H1 (cell line): ENCODE data around the gene KCNH4. TPM values are rescaled to one million over a fixed set of nuclear protein-coding genes. Genes with fewer than 3 reads are reported as not detected.

ENCODE experiments used
- CTCF ChIA-PET: fragments of 300-600 bp; sonication (Branson Sonifier 250); formaldehyde crosslinking; loops from one replicate; lab custom pipeline; 2021; ENCODE audit not compliant: partially characterized antibody; lab: Charles Lee
- POLR2A ChIA-PET: fragments of 300-600 bp; sonication (Branson Sonifier 250); formaldehyde crosslinking; loops from one replicate; lab custom pipeline; 2021; ENCODE audit warnings: inconsistent platforms; ENCODE audit not compliant: partially characterized antibody; lab: Charles Lee
- DNase-seq, 2 experiments: peaks; one replicate each; pipeline versions ENCODE4 v3.0.0 to v3.0.0-alpha.2; 2010 to 2022; ENCODE audit warnings: low spot score in 2 of 2, low read depth in 1 of 2, mixed read lengths in 1 of 2
- FAIRE-seq: peaks from 2 replicates; lab custom pipeline; 2011; peaks lifted over from hg19 to GRCh38; lab: Jason Lieb, UNC
- H2AFZ ChIP-seq: 2 replicates; pipeline ENCODE4 v1.8.1; 2012; ENCODE audit warnings: low read length, inconsistent platforms
- H2AK5ac ChIP-seq: 2 replicates; pipeline ENCODE4 v1.6.1; 2013; ENCODE audit warnings: low read depth, low read length
- H2BK120ac ChIP-seq: replicated peaks from 2 replicates; pipeline ENCODE3; 2013; ENCODE audit warnings: low read depth, low read length, inconsistent platforms
- H2BK12ac ChIP-seq: 2 replicates; pipeline ENCODE4 v1.6.1; 2013; ENCODE audit warnings: low read depth, low read length
- H2BK15ac ChIP-seq: 2 replicates; pipeline ENCODE4 v1.6.1; 2013; ENCODE audit warnings: low read length
- H2BK20ac ChIP-seq: 2 replicates; pipeline ENCODE4 v1.6.1; 2013; ENCODE audit warnings: low read length
- H2BK5ac ChIP-seq: 2 replicates; pipeline ENCODE4 v1.6.1; 2013; ENCODE audit warnings: low read depth, low read length
- H3K14ac ChIP-seq: 2 replicates; pipeline ENCODE4 v1.6.1; 2013; ENCODE audit warnings: inconsistent platforms; ENCODE audit not compliant: insufficient read length
- H3K18ac ChIP-seq: 2 replicates; pipeline ENCODE4 v1.6.1; 2013; ENCODE audit warnings: low read length; ENCODE audit errors: extremely low read depth
- H3K23ac ChIP-seq: 2 replicates; pipeline ENCODE4 v1.6.1; 2013; ENCODE audit warnings: inconsistent platforms; ENCODE audit not compliant: insufficient read length
- H3K23me2 ChIP-seq: 2 replicates; pipeline ENCODE4 v1.6.1; 2013; ENCODE audit warnings: low read depth, low read length
- H3K27ac ChIP-seq: 2 replicates; pipeline ENCODE4 v1.6.1; 2011; ENCODE audit warnings: low read depth, low read length, inconsistent platforms
- H3K27me3 ChIP-seq, 4 experiments: replicated peaks in 1 of 4; 1 replicate in 1 of 4; 2 replicates in 3 of 4; pipeline versions ENCODE4 v1.6.1 to v1.8.1; 2011 to 2013; ENCODE audit warnings: low read length in 3 of 4, mild to moderate bottlenecking in 3 of 4, inconsistent platforms in 2 of 4, mixed read lengths in 2 of 4, moderate library complexity in 1 of 4; ENCODE audit not compliant: control insufficient read depth in 3 of 4, insufficient read depth in 3 of 4; ENCODE audit errors: extremely low read depth in 1 of 4
- H3K36me3 ChIP-seq, 4 experiments: 2 replicates each; pipeline versions ENCODE4 v1.6.1 to v1.8.1; 2011 to 2013; ENCODE audit warnings: mild to moderate bottlenecking in 4 of 4, low read length in 3 of 4, moderate library complexity in 2 of 4, control low read depth in 1 of 4, inconsistent platforms in 1 of 4; ENCODE audit not compliant: insufficient read depth in 4 of 4, control insufficient read depth in 2 of 4
- H3K4ac ChIP-seq: replicated peaks from 2 replicates; pipeline ENCODE3; 2013; ENCODE audit warnings: low read length, low read depth, mixed read lengths, inconsistent platforms; ENCODE audit not compliant: insufficient read length
- H3K4me1 ChIP-seq, 4 experiments: replicated peaks in 1 of 4; 1 replicate in 1 of 4; 2 replicates in 3 of 4; pipeline versions ENCODE4 v1.6.1 to v1.8.1; 2011 to 2013; ENCODE audit warnings: low read length in 3 of 4, inconsistent platforms in 2 of 4, mixed read lengths in 1 of 4; ENCODE audit not compliant: insufficient read depth in 4 of 4, control insufficient read depth in 3 of 4
- H3K4me2 ChIP-seq, 2 experiments: 2 replicates each; pipeline versions ENCODE4 v1.6.1 to v1.8.1; 2011 to 2013; ENCODE audit warnings: low read depth in 2 of 2, low read length in 2 of 2, control low read depth in 1 of 2, inconsistent platforms in 1 of 2, mild to moderate bottlenecking in 1 of 2; ENCODE audit not compliant: insufficient read depth in 1 of 2
- H3K4me3 ChIP-seq, 4 experiments: fragments of 200-600, 300-600 bp in 1 of 4; sonication (generic), shearing (Covaris generic), sonication (Bioruptor Twin) in 1 of 4; 2 replicates each; pipeline versions ENCODE4 v1.5.1 to v1.8.1; 2011 to 2016; ENCODE audit warnings: low read length in 4 of 4, low read depth in 3 of 4, control low read depth in 2 of 4, inconsistent platforms in 2 of 4, mild to moderate bottlenecking in 2 of 4, mixed read lengths in 1 of 4, moderate library complexity in 1 of 4; ENCODE audit not compliant: insufficient read depth in 2 of 4; ENCODE audit errors: extremely low read depth in 1 of 4
- H3K56ac ChIP-seq: replicated peaks from 2 replicates; pipeline ENCODE3; 2013; ENCODE audit warnings: low read depth, mild to moderate bottlenecking, mixed read lengths, low read length, inconsistent platforms; ENCODE audit not compliant: insufficient read length
- H3K79me1 ChIP-seq: 2 replicates; pipeline ENCODE4 v1.6.1; 2013; ENCODE audit warnings: low read depth, low read length, control low read depth
- H3K79me2 ChIP-seq, 2 experiments: 2 replicates each; pipeline versions ENCODE4 v1.6.1 to v1.8.1; 2012 to 2013; ENCODE audit warnings: low read length in 2 of 2, mild to moderate bottlenecking in 2 of 2, inconsistent platforms in 1 of 2; ENCODE audit not compliant: insufficient read depth in 2 of 2, control insufficient read depth in 1 of 2
- H3K9ac ChIP-seq, 4 experiments: replicated peaks in 1 of 4; 1 replicate in 1 of 4; 2 replicates in 3 of 4; pipeline versions ENCODE4 v1.6.1 to v1.8.1; 2011 to 2013; ENCODE audit warnings: low read depth in 3 of 4, low read length in 3 of 4, control low read depth in 2 of 4, mild to moderate bottlenecking in 2 of 4, moderate library complexity in 2 of 4, inconsistent platforms in 1 of 4; ENCODE audit errors: extremely low read depth in 1 of 4
- H3K9me3 ChIP-seq, 2 experiments: 2 replicates each; pipeline versions ENCODE4 v1.6.1 to v1.8.1; 2012 to 2013; ENCODE audit warnings: mild to moderate bottlenecking in 2 of 2, moderate library complexity in 2 of 2, control low read depth in 1 of 2, inconsistent platforms in 1 of 2, low read depth in 1 of 2, low read length in 1 of 2, mixed read lengths in 1 of 2; ENCODE audit not compliant: insufficient read depth in 2 of 2
- H4K20me1 ChIP-seq, 2 experiments: replicated peaks in 1 of 2; 2 replicates each; pipeline versions ENCODE3 to v1.8.1; 2011 to 2013; ENCODE audit warnings: inconsistent platforms in 2 of 2, low read length in 2 of 2, mild to moderate bottlenecking in 1 of 2; ENCODE audit not compliant: insufficient read depth in 2 of 2, control insufficient read depth in 1 of 2
- H4K5ac ChIP-seq: 2 replicates; pipeline ENCODE4 v1.6.1; 2013; ENCODE audit warnings: low read length, low read depth, mixed read lengths, inconsistent platforms; ENCODE audit not compliant: insufficient read length
- H4K8ac ChIP-seq: 2 replicates; pipeline ENCODE4 v1.8.0; 2013; ENCODE audit warnings: mild to moderate bottlenecking, moderate library complexity, low read length, inconsistent platforms; ENCODE audit not compliant: insufficient read depth; ENCODE audit errors: extremely low read depth
- H4K91ac ChIP-seq: replicated peaks from 2 replicates; pipeline ENCODE3; 2013; ENCODE audit warnings: low read length, mixed read lengths, inconsistent platforms; ENCODE audit not compliant: insufficient read length
- CBX8 ChIP-seq: fragments of 300-800, 300-1000 bp; sonication (generic); IDR thresholded peaks from 2 replicates; pipeline ENCODE4 v1.7.1; 2016; ENCODE audit warnings: low read depth, low read length, borderline replicate concordance
- FOSL1 ChIP-seq: IDR thresholded peaks from 2 replicates; pipeline ENCODE4 v1.6.1; 2011; ENCODE audit warnings: mild to moderate bottlenecking, low read depth, low read length, moderate library complexity; ENCODE audit not compliant: insufficient read depth
- JUND ChIP-seq: IDR thresholded peaks from 2 replicates; pipeline ENCODE4 v1.6.1; 2011; ENCODE audit warnings: mild to moderate bottlenecking, improper control_type of control experiment, low read length
- KDM4A ChIP-seq: IDR thresholded peaks from one replicate; pipeline ENCODE4 v1.7.1; 2012; ENCODE audit warnings: low read depth, mild to moderate bottlenecking, moderate library complexity, low read length, inconsistent platforms; ENCODE audit not compliant: severe bottlenecking
- NRF1 ChIP-seq: IDR thresholded peaks from 2 replicates; pipeline ENCODE4 v1.6.1; 2011; ENCODE audit warnings: mild to moderate bottlenecking, low read depth, low read length, improper control_type of control experiment
- RXRA ChIP-seq: IDR thresholded peaks from 2 replicates; pipeline ENCODE4 v1.6.1; 2011; ENCODE audit warnings: low read depth, mild to moderate bottlenecking, low read length, moderate library complexity; ENCODE audit not compliant: insufficient read depth
- SRF ChIP-seq: IDR thresholded peaks from 2 replicates; pipeline ENCODE4 v1.6.1; 2011; ENCODE audit warnings: mild to moderate bottlenecking, low read depth, low read length, moderate library complexity
- TEAD4 ChIP-seq: IDR thresholded peaks from 2 replicates; pipeline ENCODE4 v1.6.1; 2012; ENCODE audit warnings: low read depth, low read length, inconsistent platforms, mixed read lengths
- USF2 ChIP-seq: IDR thresholded peaks from 2 replicates; pipeline ENCODE4 v1.6.1; 2011; ENCODE audit warnings: low read length, improper control_type of control experiment
- WGBS, 2 experiments: shearing (Covaris generic) in 1 of 2; methylation state at CpG; one replicate each; pipeline versions ENCODE4 v1.1.6 to v1.1.7; 2013 to 2015; ENCODE audit warnings: low lambda C conversion rate in 2 of 2, mixed read lengths in 2 of 2, inconsistent platforms in 1 of 2, low coverage in 1 of 2, missing lambda C conversion rate in 1 of 2; ENCODE audit not compliant: insufficient replicate concordance in 2 of 2, insufficient coverage in 1 of 2, insufficient read length in 1 of 2; ENCODE audit errors: extremely low coverage in 1 of 2, missing lambda C conversion rate in 1 of 2; 5-methylcytosine and 5-hydroxymethylcytosine counted together
- polyA plus RNA-seq, 7 experiments: library from polyadenylated mRNA; depleted of rRNA in 3 of 7; stranded (reverse) in 5 of 7; unstranded in 2 of 7; fragments of >200 nt in 5 of 7; fragments of 200-250 nt in 2 of 7; gene quantifications; 1 replicate in 5 of 7; 2 replicates in 1 of 7; 4 replicates in 1 of 7; pipeline versions ENCODE4 v1.2.1 to v1.2.3, GENCODE V29; 2011 to 2013; ENCODE audit warnings: missing spikeins in 2 of 7, mixed read lengths in 2 of 7
- total RNA-seq: library from RNA; stranded (reverse); fragmentation: NEBNext Ultra II Directional; extraction: Animal tissue kit (Norgen Biotek cat#: 25700); gene quantifications from 2 replicates; pipeline ENCODE4 v1.2.1, GENCODE V29; 2021

Gene KCNH4
- total and polyA plus RNA-seq, 2 of the 8 experiments (the other 6 are each of a cell fraction or from before 2014, with no cell fraction given): 0.44 to 0.47 TPM

DNA sequence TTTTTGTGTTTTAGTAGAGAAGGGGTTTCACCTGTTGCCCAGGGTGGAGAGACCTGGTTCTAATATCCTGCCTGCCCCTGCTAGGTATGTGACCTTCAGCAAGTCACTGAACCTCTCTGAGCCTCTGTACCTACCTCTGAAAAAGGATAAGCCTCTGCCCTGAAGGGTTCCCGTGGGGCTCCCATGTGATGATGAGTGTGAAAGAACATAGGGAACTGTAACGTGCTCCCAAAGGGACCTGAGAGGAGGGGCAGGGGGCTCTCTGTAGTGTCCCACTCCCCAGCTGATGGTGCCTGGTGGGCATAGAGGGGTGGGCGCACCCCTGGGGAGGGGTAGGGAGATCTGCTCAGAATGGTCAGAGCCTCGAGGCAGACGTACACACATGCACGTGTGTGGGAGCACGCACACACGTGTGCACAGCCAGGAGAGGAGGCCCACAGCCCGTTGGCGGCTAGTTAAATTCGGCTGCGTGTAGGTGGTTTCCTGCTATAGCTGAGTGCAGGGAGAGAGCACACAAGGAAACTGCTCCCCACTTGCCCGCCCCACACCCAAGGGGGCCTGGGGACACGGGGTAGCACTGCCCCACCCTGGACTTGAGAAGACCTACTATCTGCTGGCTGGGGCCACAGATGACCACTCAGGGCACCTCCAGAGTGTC, 6.7 kb downstream of the KCNH4 start:
- no peak overlapping the region for H2AFZ ChIP-seq
- 0 out of 7 replicates have a peak, but pooled peaks cover 0 to 2% (median 0%) of the 10 kb centered on the region in 4 experiments for H3K27me3 ChIP-seq
- TF ChIP-seq CBX8 (no peak), SRF (no peak), KDM4A (no peak), JUND (no peak), USF2 (no peak), TEAD4 (no peak), NRF1 (no peak), RXRA (no peak), FOSL1 (no peak)

More for the DNA sequence above, 6.7 kb downstream of the KCNH4 start:
- no peaks in the 10 kb centered on the region for H3K79me2 ChIP-seq
- no peaks in the 10 kb centered on the region for H3K79me1 ChIP-seq
- no peak overlapping the region for H2BK120ac ChIP-seq
- no peak overlapping the region for H3K18ac ChIP-seq
- H2BK5ac ChIP-seq: no peak overlapping the region
- H2BK20ac ChIP-seq: no peak overlapping the region
- CTCF ChIA-PET: interaction anchor here (1.1 to 3.5 kb wide), 4 partner anchors 9 to 16 kb away, joined by 3 to 13 read pairs (median 4); partner anchors contain the start of gene HCRT
- H3K9ac ChIP-seq: no peak overlapping the region
- peaks cover 0 to 1% of the 10 kb centered on the region in 2 experiments for H4K20me1 ChIP-seq
- no peak overlapping the region for H3K56ac ChIP-seq
- H3K23me2 ChIP-seq: no peaks in the 10 kb centered on the region
- 96% methylated on average over 12 of the region's 14 CpGs; no CpG with 5 or more reads in 1 of the 2 experiments for WGBS, 2 experiments
- POLR2A ChIA-PET: no interaction called here
- H3K4ac ChIP-seq: no peak overlapping the region
- H4K8ac ChIP-seq: no peak overlapping the region
- no peak overlapping the region for H3K4me3 ChIP-seq
- no peak overlapping the region for H3K23ac ChIP-seq
- no peak overlapping the region for H2AK5ac ChIP-seq
- H2BK12ac ChIP-seq: no peak overlapping the region
- no peak for FAIRE-seq
- no peak overlapping the region for H2BK15ac ChIP-seq
- no peak overlapping the region for H3K27ac ChIP-seq
- H3K14ac ChIP-seq: no peak overlapping the region
- H3K4me2 ChIP-seq: no peak overlapping the region
- H3K9me3 ChIP-seq: no peaks in the 10 kb centered on the region
- no peaks in the 10 kb centered on the region for H3K4me1 ChIP-seq
- H4K91ac ChIP-seq: no peak overlapping the region
- no peak overlapping the region for H4K5ac ChIP-seq
- DNase-seq: no peak
- H3K36me3 ChIP-seq: no peaks in the 10 kb centered on the region
